Fibroblast of peridontal ligament (primary cell): ENCODE results near the gene PTPRB.
"Not testable (repeated sequence)": the region's sequence is repeated elsewhere in the genome, so short reads cannot be mapped to it uniquely, and the experiment has no call there.

Experiments used
- DNase-seq: peaks from one replicate; pipeline ENCODE4 v3.0.0-alpha.2; 2010; ENCODE audit errors: extremely low read depth

PTPRB gene

DNA sequence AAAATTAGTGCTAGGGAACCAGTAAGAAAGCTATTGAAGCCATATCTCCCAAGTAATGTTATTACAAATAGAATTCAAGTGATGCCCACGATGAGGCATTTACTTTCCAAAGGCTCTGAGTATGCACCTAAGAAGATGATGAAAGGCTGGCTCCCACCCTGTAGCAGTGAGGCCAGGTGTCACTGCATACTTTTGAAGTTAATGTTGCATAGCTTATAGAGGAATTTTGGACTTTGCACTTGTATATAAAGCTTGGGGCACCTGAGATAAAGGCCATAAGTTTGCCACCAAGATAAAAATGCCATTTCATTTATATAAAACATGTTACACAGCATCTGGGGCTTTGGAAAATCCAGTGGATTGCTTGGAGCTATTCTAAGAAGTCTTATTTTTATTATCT, 96.2 kb downstream of the PTPRB start:
- no peak for DNase-seq

DNA sequence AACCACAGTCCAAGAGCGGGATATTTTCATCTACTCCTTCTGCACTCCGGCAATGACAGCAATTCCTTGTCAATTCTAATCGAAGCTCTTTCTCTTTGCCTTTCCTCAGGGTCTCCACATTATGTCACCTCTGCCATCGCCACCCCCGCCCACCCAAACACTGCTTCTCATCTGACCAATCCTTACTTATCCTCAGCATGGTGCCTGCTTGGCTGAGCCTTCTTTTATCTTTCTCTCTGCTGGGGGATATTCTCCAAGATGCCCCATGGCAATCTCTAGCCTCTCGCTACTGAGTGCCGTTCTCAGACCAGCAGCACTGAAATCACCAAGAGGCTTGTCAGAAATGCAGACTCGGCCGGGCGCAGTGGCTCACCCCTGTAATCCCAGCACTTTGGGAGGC, 100.6 kb downstream of the PTPRB start:
- DNase-seq: no peak

DNA sequence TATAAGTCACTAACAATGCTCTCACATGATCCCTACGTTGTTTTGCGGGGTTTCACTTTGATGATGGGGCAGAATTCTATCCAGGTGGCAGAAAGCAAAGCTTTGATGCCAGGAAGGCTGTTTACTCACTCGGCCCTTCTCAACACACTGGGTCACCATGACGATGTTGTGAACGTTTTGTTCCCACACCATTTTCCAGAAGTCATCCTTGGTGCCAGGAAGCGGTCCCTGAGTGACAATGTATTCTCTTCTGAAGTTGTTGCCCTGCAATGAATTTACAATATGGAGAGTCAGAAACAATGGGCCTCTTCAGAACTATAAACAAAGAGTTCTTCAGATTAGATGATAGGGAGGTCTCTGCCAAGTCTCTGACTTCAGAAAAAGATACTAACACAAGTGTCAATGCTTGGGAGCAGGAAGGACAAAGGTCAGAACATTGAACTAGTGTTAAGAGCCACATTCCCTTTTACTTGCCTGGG, 101.3 kb downstream of the PTPRB start:
- DNase-seq: no peak

DNA sequence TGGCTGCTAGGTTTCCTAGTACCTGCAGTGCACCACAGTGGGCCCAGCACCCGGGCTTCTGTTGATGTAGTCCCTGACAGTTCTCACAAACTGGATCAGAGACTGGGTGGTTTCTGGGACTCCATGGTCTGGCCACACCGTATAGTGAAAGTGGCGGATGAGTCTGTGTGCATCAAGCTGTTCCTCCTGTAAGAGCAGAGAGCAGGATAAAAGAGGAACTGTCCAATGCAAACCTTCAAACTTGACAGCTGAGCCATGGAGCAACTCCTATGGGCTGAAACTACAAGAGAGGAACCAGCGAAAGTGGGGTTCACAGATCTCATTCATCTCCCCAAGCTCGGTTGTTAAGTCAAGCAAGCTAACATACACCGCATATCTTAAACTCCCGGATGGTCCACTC, 102.8 kb downstream of the PTPRB start:
- DNase-seq: no peak

DNA sequence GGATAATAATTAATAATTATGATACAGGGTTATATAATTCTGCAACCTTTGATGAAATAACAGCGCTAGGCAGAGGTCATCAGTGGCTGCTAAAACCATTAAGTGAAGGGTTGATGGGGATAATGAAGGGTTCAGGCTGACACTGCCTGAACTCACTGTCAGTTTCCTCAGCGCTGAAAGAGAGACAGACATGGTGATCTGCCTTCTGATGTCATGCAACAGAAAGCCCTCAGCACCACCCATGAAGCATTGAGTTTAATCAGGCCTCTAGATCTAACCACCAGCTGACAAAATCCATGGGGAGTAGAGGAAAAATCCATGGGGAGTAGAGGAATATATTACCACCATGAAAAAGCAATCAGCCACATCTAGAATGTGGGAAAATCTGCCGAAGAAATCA, 107.6 kb downstream of the PTPRB start:
- no peak for DNase-seq

DNA sequence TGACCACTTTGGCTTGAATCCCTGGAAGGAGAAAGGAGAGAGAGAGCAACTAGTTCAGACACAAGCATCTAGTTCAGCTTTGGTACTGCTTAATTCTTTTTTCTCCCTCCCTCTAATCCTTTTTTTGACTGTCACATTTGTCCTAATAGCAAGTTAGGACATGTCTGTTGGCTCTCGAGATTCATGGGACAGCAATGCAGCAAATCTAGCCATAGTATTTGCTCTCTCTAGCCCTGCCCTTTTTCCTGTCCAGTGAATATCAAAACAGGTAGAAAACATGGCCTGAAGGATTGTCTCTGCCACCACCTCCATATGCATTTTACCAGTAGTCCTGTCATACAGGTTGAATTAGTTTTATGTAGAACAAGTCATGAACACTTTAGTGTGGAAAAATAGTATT, 116.4 kb downstream of the PTPRB start:
- DNase-seq: no peak

DNA sequence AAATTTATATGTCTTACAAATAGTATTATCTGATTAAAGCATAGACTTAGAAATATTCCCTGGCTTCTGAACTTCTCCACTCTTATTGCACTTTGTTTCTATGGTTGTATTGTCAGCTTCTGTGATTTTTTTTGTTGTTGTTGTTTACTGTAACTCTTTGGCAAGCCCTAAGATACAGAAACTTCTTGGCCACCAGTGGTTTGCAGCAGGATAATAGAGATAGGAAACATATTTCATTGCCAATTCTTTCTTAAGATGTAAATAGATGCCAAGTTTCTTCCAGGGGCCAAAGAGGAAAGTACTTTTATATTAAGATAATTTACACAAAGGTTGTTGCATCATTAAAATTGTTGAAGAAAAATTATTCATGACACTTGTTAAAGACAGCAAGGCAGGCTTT, 123.8 kb downstream of the PTPRB start:
- no peak for DNase-seq

DNA sequence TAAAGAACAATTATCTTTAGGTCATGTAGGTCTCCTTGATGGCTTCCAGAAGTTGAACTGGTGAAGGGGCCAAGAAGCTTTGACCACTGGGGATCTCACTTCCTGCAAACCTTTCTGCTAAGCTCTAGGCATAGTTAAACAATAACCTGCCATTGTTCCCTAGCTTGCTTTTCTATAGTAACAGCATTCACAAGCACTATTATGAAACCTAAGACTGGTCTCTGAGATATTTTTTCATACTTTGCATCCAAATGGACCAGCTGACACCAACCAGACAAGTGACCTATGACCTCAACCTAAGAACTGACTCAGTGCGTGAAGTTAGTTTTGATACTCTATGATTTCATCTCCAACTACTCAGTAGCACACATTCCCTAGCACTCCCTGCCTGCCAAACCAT, 129.1 kb downstream of the PTPRB start:
- no peak for DNase-seq

DNA sequence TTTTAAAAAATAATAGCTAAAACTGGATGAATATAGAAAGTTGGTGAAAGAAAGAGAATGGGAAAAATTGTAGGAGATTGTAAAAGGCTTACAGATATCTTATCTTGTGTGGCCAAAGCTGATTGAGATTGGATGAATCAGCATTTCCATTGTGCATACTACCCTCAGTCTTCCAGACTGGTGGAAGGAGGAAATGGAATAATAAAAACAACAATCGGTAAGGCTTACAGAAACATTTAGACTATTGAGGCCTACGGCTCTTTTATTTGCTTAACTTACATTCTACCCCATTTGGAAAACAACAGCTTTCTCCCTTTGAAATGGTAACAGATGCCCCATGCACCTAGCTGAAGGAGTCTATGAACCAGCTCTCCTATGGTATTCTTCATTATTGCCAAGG, 129.8 kb downstream of the PTPRB start:
- DNase-seq: no peak

DNA sequence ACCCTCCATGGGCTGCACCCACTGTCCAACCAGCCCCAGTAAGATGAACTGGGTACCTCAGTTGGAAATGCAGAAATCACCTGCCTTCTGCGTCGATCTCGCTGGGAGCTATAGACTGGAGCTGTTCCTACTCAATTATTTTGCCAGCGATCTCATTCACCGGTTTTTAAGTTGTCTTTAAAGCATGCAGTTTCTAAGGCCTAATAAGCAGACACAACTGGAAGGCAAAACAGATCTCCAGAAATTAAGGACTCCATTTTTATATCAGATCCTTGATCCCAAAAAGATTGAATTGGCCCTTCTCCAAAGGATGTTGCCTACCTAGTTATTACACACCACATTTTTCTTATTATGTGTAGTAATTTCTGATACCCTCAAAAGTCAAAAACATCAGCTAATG, 139.7 kb downstream of the PTPRB start:
- DNase-seq: no peak

DNA sequence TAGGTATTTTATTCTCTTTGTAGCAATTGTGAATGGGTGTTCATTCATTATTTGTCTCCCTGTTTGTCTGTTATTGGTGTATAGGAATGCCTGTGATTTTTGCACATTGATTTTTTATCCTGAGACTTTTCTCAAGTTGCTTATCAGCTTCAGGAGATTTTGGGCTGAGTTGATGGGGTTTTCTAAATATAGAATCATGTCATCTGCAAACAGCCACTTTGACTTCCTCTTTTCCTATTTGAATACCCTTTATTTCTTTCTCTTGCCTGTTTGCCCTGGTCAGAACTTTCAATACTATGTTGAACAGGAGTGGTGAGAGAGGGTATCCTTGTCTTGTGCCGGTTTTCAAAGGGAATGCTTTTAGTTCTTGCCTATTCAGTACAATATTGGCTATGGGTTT, 144.3 kb downstream of the PTPRB start:
- DNase-seq: not testable (repeated sequence)

DNA sequence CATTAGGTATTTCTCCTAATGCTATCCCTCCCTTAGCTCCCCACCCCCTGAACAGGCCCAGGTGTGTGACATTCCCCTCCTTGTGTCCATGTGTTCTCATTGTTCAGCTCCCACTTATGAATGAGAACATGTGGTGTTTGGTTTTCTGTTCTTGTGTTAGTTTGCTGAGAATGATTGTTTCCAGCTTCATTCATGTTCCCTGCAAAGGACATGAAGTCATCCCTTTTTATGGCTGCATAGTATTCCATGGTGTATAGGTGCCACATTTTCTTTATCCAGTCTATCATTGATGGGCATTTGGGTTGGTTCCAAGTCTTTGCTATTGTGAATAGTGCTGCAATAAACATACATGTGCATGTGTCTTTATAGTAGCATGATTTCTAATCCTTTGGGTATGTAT, 146.3 kb downstream of the PTPRB start:
- not testable (repeated sequence) for DNase-seq

DNA sequence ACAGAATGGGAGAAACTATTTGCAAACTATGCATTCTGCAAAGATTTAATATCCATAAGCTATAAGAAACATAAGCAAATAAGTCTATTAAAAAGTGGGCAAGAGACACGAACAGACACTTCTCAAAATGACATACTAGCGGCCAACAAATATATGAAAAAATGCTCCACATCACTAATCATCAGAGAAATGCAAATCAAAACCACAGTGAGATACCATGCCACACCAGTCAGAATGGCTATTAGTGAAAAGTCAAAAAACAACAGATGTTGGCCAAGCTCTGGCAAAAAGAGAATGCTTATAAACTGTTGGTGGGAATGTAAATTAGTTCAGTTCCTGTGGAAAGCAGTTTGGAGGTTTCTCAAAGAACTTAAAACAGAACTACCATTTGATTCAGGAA, 149.8 kb downstream of the PTPRB start:
- no peak for DNase-seq

DNA sequence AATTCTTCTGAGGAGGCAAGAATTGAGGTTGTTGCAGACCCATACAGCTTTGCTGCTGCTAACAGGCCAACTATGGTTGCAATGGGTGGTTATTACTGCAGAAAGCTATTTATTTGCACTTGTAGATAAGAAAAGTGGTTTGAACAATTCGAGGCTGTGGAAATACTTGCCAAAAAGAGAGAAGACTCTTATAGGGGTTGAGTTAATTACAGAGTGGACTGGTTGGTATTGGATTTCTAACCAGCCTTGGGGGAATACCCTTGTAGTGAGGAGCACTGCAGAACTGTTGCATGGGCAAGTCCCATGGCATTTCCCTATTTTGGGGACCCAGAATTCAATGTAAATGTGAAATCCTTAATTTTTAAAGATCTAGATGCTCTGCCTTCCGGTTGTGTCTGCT, 150.6 kb downstream of the PTPRB start:
- no peak for DNase-seq

DNA sequence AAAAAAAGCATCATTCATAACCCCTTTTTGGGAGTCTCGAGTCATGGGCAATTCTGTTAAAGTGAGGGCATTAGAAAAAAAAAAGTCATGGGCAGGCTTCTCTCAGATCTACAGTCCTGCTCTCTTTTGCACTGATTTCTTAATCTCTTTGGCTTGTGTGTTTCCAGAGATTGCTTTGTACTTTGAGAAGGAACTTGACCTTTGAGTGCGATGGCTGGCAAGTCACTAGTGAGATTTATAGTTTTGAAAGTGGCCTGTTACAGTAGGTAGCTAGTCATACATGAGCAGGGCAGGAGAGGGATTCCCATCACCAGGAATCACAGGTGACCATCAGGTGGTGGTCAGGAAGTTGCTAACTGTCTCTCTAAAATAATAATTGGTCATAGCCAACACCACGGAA, 151.5 kb downstream of the PTPRB start:
- DNase-seq: no peak

DNA sequence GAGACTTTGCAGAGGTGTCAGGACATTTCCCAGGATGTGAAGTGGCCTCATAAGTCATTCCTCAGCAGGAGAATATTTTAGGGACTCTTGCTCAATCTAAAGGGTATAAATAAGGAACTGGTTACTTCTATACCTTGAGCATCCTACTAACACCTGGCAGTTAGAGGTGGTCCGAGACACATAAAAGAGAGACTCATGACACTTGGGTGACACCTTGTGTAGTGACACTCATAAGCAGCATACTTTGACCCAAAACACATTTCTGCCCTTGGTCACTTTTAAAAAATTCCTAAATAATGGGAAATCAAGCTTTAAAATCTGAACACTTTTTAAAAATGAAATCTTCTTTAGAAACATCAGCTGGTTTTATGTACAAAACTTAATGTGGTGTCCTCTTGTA, 152.8 kb downstream of the PTPRB start:
- DNase-seq: no peak

DNA sequence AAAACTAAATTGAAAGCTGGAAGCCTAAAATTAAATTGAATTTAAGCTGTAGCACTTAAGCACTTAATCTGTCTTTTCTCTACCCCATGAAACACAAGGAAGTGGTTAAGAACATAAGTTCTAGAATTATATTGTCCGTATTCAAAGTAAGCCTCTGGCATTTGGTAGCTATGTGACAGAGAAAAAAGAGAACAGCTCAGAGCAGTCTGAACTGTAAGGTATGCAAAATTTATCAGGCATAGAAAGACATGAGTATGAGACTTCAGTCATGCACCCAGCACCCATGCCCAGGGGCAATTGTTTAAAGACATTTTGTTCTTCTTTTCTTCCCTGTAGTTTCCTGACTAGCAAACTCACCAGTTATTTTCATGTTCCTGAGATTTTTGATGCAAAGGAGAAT, 154.5 kb downstream of the PTPRB start:
- DNase-seq: no peak

DNA sequence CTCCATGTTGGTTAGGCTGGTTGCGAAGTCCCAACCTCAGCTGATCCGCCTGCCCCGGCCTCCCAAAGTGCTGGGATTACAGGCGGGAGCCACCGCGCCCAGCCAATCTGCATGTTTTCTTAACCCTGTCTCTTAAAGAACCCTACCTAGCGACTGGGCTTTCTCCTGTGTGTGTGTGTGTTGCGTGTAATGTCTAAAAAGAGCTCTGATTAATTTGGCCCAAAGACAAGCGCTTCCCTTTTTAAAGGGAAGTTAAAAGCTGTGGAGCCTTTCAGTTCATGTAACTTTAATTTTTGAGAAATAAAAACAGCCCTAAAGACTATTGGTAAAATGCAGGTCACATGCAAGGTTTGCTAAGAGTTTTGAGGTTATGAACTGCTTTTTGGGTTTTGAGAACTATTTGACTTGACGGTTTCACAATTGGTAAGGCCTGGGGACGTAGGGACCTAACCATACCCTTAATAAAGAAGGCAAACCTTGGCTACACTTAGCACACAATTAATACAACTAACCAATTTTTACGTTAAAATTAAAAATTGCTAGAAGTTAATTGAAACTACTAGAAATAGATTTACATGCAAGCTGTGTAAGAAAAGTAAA, 167.9 kb downstream of the PTPRB start:
- DNase-seq: no peak

DNA sequence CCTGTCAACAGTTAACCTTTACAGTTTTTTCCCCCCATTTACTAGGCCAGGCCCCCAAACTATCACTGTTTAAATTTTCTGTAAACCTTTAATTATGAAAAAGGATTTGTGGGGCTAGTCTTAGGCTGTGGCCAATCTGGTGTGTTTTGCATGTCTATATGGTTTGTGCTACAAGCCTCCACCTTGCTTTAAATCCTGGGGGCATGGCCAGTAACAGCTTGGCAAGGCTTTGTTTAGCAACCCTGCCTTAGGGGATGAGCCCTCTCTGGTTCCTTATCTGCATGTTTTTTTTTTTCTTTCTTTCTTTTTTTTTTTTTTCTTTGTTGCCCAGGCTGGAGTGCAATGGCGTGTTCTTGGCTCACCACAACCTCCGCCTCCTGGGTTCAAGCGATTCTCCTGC, 168.5 kb downstream of the PTPRB start:
- DNase-seq: no peak

DNA sequence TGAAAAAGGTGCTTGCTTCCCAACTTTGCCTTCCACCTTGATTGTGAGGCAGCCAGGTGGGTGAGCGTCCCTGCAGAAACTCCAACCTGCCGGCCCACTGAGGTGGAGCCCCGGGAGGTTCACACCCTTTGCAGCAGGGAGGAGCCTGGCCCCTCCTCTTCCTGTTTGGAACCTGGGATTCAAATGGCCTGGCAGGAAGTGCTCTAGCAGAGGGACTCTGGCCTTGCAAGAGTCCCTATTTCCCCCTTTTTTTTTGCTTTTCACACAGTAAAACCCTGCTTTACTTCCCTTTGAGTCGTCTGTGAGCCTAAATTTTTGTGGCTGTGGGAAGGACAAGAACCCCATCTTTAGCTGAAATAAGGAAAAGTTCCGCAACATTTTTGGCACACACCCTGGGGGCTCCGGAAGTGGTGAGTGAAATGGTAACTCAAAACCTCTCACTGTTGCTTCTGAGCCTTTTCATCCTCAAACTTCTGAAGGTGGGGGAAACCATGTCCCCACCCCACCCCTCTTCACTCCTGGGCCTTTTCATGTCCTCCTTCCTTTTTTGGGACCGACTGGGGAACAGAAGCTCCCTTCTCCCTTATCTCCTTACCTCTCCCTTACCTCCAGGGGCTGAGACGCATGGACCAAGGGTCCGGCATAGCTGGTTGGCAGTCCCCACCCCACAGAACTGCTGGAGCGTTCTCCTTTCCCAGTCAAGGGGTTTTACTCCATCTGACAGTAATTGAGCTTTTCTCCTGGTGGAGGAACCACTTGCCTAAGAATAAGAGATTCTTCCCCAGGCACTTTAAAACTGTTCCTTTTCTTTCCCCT, 169.1 kb downstream of the PTPRB start:
- DNase-seq: no peak

DNA sequence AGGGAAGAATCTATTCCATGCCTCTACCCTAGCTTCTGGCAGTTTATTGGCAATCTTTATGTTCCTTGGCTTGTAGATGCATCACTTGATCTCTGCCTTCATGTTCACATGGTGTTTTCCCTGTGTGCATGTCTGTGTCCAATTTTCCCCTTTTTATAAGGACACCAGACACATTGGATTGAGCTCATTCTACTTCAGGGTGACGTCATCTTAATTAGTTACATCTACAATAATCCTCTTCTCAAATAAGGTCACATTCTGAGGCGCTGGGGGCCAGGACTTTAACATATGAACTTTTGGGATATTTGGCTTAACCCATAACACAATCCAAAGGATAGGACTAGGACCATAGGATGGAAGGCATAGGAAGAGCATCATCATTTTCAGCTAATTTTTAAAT, 169.8 kb downstream of the PTPRB start:
- no peak for DNase-seq

DNA sequence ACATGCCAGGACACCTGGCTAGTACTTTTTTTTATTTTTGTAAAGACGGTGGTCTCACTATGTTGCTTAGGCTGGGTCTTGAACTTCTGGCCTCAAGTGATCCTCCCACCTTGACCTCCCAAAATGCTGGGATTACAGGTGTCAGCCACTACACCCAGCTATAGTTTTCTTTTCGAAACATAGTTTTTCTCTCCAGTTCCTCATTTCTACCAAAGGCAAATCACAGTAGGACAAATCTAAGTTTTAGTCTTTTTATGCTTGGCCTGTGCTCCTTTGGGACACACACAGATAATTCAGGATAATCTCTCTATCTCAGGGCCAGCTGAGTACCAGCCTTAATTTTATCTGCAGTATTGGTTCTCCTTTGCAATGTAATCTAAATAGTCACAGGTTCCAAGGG, 170.5 kb downstream of the PTPRB start:
- no peak for DNase-seq
